Mucosa of descending colon (tissue), 3 donors: Measurements from ENCODE around the gene MADD. TPM values are rescaled to one million over a fixed set of nuclear protein-coding genes. Genes with fewer than 3 reads are reported as not detected.
"Not testable (repeated sequence)": the region's sequence is repeated elsewhere in the genome, so short reads cannot be mapped to it uniquely, and the experiment has no call there.

Experiments
- ATAC-seq: fragments of 200-7000 bp; cut with Tn5 transposase; one replicate; pipeline ENCODE4 v1.9.1; 2020; ENCODE audit warnings: mild to moderate bottlenecking, moderate library complexity
- DNase-seq, 3 donors: peaks; one replicate each; pipeline ENCODE4 v3.0.0-alpha.2; 2020
- H3K36me3 ChIP-seq: fragments of 200-600 bp; one replicate; pipeline ENCODE4 v1.8.0; 2021; ENCODE audit warnings: low read depth, mild to moderate bottlenecking
- H3K4me1 ChIP-seq: fragments of 200-600 bp; one replicate; pipeline ENCODE4 v1.8.0; 2021; ENCODE audit warnings: low read depth, mild to moderate bottlenecking
- H3K4me3 ChIP-seq: fragments of 200-600 bp; one replicate; pipeline ENCODE4 v1.8.0; 2021; ENCODE audit warnings: mild to moderate bottlenecking
- H3K9me3 ChIP-seq: fragments of 200-600 bp; one replicate; pipeline ENCODE4 v1.8.0; 2021; ENCODE audit warnings: mild to moderate bottlenecking
- CTCF ChIP-seq: fragments of 200-600 bp; IDR thresholded peaks from one replicate; pipeline ENCODE4 v1.8.0; 2022; ENCODE audit warnings: antibody characterized with exemption, mild to moderate bottlenecking
- intact Hi-C, 2 donors: fragments of 100-400 bp; cut with DNase I in 1 of 2; cut with micrococcal nuclease in 1 of 2; formaldehyde crosslinking; loops; one replicate each; pipeline versions ENCODE4 v1.11.0 to v1.11.1; 2022; cut with DNase I, micrococcal nuclease
- total RNA-seq, 3 donors: library from RNA; stranded (reverse); fragmentation: NEBNext Ultra II Directional in 2 of 3; extraction: Animal tissue kit (Norgen Biotek cat#: 25700) in 2 of 3; gene quantifications; one replicate each; pipeline versions ENCODE4 v1.2.1 to v1.2.4, GENCODE V29; 2021 to 2023
- donor health status: DM: no; HTN: no; CAD: no; lungs with moderate emphysema.
- donor health status: DM: no; HTN: no; CAD: no.
- donor health status: DM: no; HTN: yes; CAD: no.

MADD gene
- total RNA-seq, 3 donors from 2014 or later = 45.0 to 69.6 (median 67.3) TPM

- Histone ChIP-seq H3K9me3 (no peaks in the 10 kb centered on the region), H3K36me3 (peaks cover 11% of the 10 kb centered on the region), H3K4me1 (no peaks in the 10 kb centered on the region), H3K4me3 (no peak overlapping the region)
- TF ChIP-seq CTCF = no peak
- DNase-seq (no peak), ATAC-seq (no peak)
- intact Hi-C loops = no loop called here
Observed at GRCh38 chr11:47314992-47315391, 45.1 kb downstream of the MADD start.

GRCh38 chr11:47316501-47316900 lies 46.6 kb downstream of the MADD start:
- intact Hi-C loops, H3K9me3 ChIP-seq, H3K4me3 ChIP-seq, H3K4me1 ChIP-seq, DNase-seq, H3K36me3 ChIP-seq, ATAC-seq: not testable (repeated sequence)

DNA sequence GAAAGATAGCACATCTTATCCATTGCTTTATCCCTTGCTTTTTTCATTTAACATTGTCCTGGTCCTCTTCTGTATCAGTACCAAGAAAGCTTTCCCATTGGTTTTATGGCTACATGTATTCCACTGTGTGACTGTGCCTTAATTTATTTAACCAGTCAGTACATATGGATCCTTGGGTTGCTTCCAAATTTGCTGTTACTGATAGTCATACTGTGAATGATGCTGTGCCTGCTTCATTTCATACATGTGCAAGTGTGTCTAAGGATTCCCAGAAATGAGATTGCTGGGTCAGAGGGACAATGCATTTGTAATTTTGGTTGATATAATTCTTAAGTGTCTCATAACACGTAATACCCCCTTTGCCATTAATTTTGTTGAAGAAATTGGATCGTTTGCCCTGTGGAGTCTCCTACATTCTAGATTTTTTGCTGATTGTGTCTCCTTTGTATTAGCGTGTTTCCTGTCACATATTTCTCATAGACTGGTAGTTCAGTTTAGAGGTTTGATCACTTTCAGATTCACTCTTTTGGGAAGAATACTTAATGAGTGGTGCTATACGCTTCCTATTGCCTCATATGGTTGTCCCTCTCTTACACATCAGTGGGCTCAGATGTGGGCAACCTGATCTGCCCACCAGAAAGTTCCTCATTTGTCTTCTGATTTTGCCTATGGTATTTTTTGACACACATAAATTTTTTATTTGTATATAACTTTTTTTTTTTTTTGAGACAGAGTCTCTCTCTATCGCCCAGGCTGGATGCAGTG lies 47.3 kb downstream of the MADD start:
- intact Hi-C loops = no loop called here
- H3K36me3 ChIP-seq = no peaks in the 10 kb centered on the region
- no peaks in the 10 kb centered on the region for H3K9me3 ChIP-seq
- ATAC-seq = no peak
- DNase-seq = no peak
- H3K4me1 ChIP-seq = no peaks in the 10 kb centered on the region
- H3K4me3 ChIP-seq = no peak overlapping the region
- no peak for TF ChIP-seq CTCF

- no peak for DNase-seq
- Histone ChIP-seq H3K4me1 (no peaks in the 10 kb centered on the region), H3K9me3 (no peaks in the 10 kb centered on the region), H3K36me3 (no peaks in the 10 kb centered on the region), H3K4me3 (no peak overlapping the region)
- no peak for ATAC-seq
- TF ChIP-seq CTCF = no peak
- intact Hi-C loops = no loop called here
Observed at GRCh38 chr11:47318166-47318565, 48.2 kb downstream of the MADD start.

GRCh38 chr11:47324520-47324919 lies 54.6 kb downstream of the MADD start:
- no peaks in the 10 kb centered on the region for H3K9me3 ChIP-seq
- intact Hi-C loops = no loop called here
- H3K4me1 ChIP-seq = no peaks in the 10 kb centered on the region
- peaks cover 4% of the 10 kb centered on the region for H3K36me3 ChIP-seq
- DNase-seq (no peak), ATAC-seq (no peak)
- no peak for TF ChIP-seq CTCF
- H3K4me3 ChIP-seq = no peak overlapping the region

DNA sequence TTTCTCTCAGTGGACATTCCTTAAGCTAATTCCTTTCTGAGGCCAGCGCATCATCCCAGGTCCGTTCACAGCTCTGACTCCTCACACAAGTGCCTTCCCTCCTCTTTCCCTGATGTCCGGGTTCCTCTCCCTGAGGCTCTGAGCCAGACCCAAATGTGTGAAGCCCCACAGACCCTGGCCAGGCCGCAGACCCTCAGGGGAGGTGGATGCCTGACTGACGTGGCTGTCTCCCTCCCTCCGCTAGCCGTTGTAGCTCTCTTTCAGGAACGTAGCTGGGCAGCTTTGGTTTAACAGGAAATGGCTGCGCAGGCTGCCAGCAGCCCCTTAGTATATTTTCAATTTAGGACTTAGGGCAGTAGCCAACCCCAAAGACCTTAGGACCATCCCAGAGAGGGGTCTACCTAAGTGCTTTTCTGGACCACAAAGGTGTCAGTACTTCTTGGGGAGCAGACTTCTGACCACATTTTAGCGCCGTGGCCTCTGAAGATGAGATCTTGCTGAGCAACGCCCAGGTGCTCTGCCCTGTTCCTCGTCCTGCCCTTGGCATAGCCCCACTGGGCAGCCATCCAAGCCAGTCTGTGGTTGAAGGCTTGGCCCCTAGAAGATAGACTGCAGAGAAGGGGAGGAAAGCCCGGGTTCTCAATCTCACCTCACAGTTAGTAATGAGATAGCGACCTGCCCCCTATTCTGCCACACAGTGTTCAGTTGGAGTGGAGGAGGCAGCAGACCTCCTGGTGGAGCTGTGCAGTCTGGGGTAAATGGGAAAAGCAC lies 55.5 kb downstream of the MADD start:
- Histone ChIP-seq H3K36me3 (peaks cover 4% of the 10 kb centered on the region), H3K4me1 (no peaks in the 10 kb centered on the region), H3K9me3 (no peaks in the 10 kb centered on the region), H3K4me3 (no peak overlapping the region)
- intact Hi-C loops = no loop called here
- peak in 2 of 3 donors; percentile 36 to 48 for DNase-seq
- ATAC-seq = no peak
- TF ChIP-seq CTCF = no peak
